CD4-positive, alpha-beta T cell treated with Interferon alpha-2 for 1 hour (primary cell): ENCODE measurements around the gene PCDH19.
"Not testable (repeated sequence)": the region's sequence is repeated elsewhere in the genome, so short reads cannot be mapped to it uniquely, and the experiment has no call there.

Experiments used
- DNase-seq, 2 donors: peaks; one replicate each; pipeline ENCODE4 v3.0.0-alpha.2; 2020 to 2022

PCDH19 gene

GRCh38 chrX:100409610-100410590 lies at the start of gene PCDH19:
Gene PCDH19, minus strand, starts transcription at chrX:100410273. Its CDS starts 1,676 bp downstream, at chrX:100408597.
- peak in 1 of 2 donors; percentile 19 for DNase-seq

DNA sequence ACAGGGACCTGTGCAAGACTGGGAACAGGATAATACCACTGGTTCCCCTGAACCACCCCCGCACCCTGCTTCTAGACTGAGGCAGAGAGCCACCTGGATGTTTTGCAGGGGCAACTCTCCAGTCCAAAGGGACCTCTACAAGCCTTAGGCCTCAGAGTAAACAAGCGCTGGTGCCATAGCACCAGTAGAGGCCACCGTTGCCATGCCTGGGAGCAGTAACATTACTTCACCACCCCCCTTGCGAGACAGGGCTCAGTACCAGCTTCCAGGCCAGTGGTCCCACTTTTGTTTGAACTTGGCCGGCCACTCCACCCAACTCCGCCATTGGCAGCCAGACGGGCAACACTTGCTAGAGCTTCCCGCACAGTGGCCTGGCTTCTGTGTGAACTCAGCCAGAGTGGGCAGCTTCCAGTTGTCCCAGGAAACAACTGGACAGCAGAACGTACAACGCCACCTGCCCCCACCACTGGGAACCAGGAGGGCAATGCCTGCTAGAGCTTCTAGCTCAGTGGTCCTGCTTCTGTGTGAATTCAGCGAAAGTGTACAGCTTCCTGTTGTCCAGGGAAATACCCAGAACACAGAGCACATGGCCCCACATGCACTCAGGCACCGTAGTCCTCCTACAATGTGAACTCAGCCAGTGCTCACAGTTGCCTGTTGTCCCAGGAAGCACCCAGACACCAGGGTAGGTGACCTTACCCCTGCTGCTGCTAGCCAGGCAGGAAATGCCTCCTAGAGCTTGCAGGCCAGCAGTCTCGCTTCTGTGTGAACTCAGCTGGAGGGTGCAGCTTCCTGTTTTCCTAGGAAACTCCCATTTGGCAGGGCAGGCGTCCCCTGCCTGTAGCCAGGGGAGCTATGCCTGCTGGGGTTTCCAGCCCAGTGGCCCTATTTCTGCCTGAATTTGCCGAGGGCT lies 39.9 kb upstream of the PCDH19 start:
- no peak for DNase-seq

- peak in 1 of 2 donors; percentile 0 for DNase-seq
These were observed 37.8 kb upstream of the PCDH19 start for GRCh38 chrX:100447655-100448397.

- no peak for DNase-seq
These were observed 35.5 kb upstream of the PCDH19 start for GRCh38 chrX:100445593-100445992.

GRCh38 chrX:100441321-100441720 lies 31.2 kb upstream of the PCDH19 start:
- not testable (repeated sequence) for DNase-seq

- no peak for DNase-seq
These were observed 29.9 kb upstream of the PCDH19 start for GRCh38 chrX:100440006-100440405.

- DNase-seq, result no peak
These were observed 25.7 kb upstream of the PCDH19 start for GRCh38 chrX:100435726-100436125.

- DNase-seq, result no peak
These were observed 13.9 kb upstream of the PCDH19 start for GRCh38 chrX:100424012-100424411.

- DNase-seq, result no peak
These were observed 8.5 kb upstream of the PCDH19 start for GRCh38 chrX:100418556-100418955.

- no peak for DNase-seq
These were observed 7.6 kb upstream of the PCDH19 start for GRCh38 chrX:100417681-100418080.

DNA sequence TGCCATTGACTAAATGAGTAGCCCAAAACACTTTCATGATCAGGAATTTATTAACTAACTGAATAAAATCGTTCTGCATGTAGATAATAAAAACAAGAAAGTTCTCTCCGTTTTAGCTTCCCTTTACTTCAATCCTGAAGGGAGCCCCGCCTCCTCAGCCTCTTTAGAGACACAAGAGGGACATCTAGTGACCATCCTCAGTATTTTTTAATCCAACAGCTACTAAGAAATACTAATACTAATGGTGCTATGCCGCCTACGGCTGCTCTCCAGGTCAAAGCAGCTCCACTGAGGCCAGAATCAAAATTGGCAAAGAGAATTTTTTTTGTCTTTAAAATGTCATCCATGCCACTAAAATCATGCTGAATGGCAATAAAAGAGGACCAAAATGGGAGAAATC lies 3.2 kb upstream of the PCDH19 start:
- DNase-seq, result peak in 1 of 2 donors; percentile 29

- DNase-seq, result no peak
These were observed 2.0 kb upstream of the PCDH19 start for GRCh38 chrX:100411802-100412715.

- no peak for DNase-seq
These were observed 1.1 kb upstream of the PCDH19 start for GRCh38 chrX:100410901-100411801.

GRCh38 chrX:100408713-100409609 lies 1.1 kb downstream of the PCDH19 start:
- DNase-seq, result no peak

DNA sequence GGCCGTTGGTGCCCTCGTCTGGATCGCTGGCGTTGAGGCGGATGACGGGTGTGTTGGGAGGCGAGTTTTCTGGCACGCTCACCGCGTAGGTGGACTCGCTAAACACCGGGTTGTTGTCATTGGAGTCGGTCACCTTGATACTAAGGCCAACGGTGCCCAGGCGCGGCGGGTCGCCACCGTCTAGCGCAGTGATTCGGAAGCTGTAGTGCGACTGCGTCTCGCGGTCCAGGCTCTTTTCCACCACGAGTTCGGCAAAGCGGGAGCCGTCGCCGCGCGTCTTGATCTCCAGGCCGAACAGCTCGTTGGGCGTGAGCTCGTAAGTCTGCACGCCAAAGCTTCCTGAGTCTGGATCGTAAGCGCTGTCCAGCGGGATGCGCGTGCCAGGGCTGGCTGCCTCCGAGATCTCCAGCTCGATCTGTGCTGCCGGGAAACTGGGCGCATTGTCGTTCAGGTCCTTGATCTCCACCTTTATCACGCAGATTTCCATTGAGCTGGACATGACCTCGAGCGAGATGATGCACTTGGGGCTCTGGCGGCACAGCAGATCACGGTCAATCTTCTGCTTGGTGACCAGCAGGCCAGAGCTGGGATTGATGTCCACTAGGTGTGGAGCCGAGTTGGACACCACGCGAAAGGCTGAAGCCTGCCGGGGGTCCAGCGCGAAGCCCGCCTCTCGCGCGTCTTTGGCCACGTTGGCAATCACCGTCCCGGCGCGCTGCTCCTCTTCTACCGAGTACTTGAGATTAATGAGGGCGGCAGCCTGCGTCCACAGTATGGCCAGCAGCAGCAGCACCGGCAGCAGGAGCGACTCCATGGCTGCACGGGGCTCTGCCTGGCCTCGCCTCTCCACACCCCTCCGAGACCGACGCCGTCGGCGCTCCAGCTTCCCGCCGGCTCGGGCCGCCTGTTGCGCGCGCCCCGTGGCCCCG lies 2.0 kb downstream of the PCDH19 start:
- DNase-seq, result no peak

DNA sequence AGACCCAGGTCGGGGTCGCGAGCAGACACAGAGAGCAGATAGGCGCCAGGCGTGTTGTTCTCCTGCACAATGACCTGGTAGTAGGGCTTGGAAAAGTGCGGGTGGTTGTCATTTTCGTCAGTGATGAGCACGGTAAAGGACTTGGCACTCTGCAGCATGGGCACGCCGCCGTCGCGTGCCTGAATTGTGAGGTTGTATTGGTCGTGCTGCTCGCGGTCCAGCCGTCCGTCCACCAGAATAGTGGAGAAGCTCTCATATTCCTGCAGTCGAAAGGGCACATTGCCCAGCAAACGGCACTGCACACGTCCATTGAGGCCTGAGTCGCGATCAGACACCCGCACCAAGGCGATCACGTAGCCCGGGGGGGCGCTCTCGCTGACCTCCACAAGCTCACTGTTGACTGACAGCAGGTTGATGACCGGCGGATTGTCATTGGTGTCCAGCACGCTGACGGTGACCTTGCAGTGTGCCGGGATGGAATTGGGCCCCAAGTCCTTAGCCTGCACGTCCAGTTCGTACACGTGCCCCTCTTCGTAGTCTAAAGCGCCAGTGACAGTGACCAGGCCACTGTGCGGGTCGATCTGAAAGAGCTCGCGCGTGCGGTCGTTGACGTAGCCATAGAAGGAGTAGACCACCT lies 2.8 kb downstream of the PCDH19 start:
- DNase-seq, result no peak

DNA sequence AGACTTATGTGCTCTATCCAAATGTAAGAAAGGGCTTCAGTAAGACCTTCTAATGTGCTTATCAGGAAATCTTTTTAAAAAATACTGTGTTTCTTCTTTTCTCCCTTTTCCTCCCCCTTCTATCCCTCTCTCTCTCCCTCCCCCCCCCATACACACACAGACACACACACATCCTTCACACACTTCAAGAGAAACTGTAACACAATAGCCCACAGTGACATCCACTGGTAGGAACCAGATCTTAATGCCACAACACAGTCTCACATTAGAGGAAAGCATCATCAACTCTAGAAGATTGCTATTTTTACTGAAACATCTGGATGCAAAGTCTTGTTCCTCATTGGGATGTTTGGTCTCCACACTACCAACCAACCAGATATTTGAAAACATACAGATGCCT lies 4.6 kb downstream of the PCDH19 start:
- no peak for DNase-seq

GRCh38 chrX:100404851-100405250 lies 5.2 kb downstream of the PCDH19 start:
- no peak for DNase-seq
